Pons (tissue), 1 donor: ENCODE results near the gene ZNF546.
"Not testable (repeated sequence)": the region's sequence is repeated elsewhere in the genome, so short reads cannot be mapped to it uniquely, and the experiment has no call there.

ENCODE experiments used
- DNase-seq: peaks from one replicate; pipeline ENCODE4 v3.0.0-alpha.2; 2016; ENCODE audit warnings: low spot score

Gene ZNF546

GRCh38 chr19:39986643-39987042 is 10.2 kb upstream of the ZNF546 start:
- DNase-seq = no peak

GRCh38 chr19:39987167-39987566 is 9.7 kb upstream of the ZNF546 start:
- DNase-seq = no peak

GRCh38 chr19:39987596-39987995 is 9.3 kb upstream of the ZNF546 start:
- no peak for DNase-seq

- no peak for DNase-seq
Observed at GRCh38 chr19:39993605-39994004, 3.3 kb upstream of the ZNF546 start.

- no peak for DNase-seq
Observed at GRCh38 chr19:39994361-39994760, 2.5 kb upstream of the ZNF546 start.

- peak; percentile 12 for DNase-seq
Observed at GRCh38 chr19:39995794-39996193, 1.1 kb upstream of the ZNF546 start.

- DNase-seq = no peak
Observed at GRCh38 chr19:39996218-39996810, 546 bp upstream of the ZNF546 start.

- no peak for DNase-seq
Observed at GRCh38 chr19:39997638-39998216, 867 bp downstream of the ZNF546 start.

GRCh38 chr19:39998501-39998900 is 1.6 kb downstream of the ZNF546 start:
- DNase-seq = no peak

- DNase-seq = no peak
Observed at GRCh38 chr19:40005691-40006272, 8.9 kb downstream of the ZNF546 start.

GRCh38 chr19:40006273-40006691 is 9.4 kb downstream of the ZNF546 start:
- DNase-seq = no peak

- no peak for DNase-seq
Observed at GRCh38 chr19:40009674-40010073, 12.8 kb downstream of the ZNF546 start.

GRCh38 chr19:40013991-40014390 is 17.1 kb downstream of the ZNF546 start:
- no peak for DNase-seq

- no peak for DNase-seq
Observed at GRCh38 chr19:40023969-40024368, 27.1 kb downstream of the ZNF546 start.

- no peak for DNase-seq
Observed at GRCh38 chr19:40025938-40026596, 29.2 kb downstream of the ZNF546 start.

GRCh38 chr19:40026597-40026970 is 29.7 kb downstream of the ZNF546 start:
- no peak for DNase-seq

GRCh38 chr19:40033989-40034560 is 37.2 kb downstream of the ZNF546 start:
- DNase-seq = no peak

- DNase-seq = no peak
Observed at GRCh38 chr19:40035996-40036395, 39.1 kb downstream of the ZNF546 start.

- not testable (repeated sequence) for DNase-seq
Observed at GRCh38 chr19:40038047-40038446, 41.2 kb downstream of the ZNF546 start.

GRCh38 chr19:40041718-40042117 is 44.9 kb downstream of the ZNF546 start:
- not testable (repeated sequence) for DNase-seq

- no peak for DNase-seq
Observed at GRCh38 chr19:40053491-40053890, 56.6 kb downstream of the ZNF546 start.

- no peak for DNase-seq
Observed at GRCh38 chr19:40054632-40055031, 57.8 kb downstream of the ZNF546 start.

- no peak for DNase-seq
Observed at GRCh38 chr19:40055049-40055448, 58.2 kb downstream of the ZNF546 start.
